HG02610 (cell line): ENCODE measurements around the gene SLC17A7.
"Not testable (repeated sequence)": the region's sequence is repeated elsewhere in the genome, so short reads cannot be mapped to it uniquely, and the experiment has no call there.

Source experiments
- ATAC-seq: cut with Tn5 transposase; IDR thresholded peaks from one replicate; pipeline ENCODE4 v1.9.1; 2021; ENCODE audit warnings: mild to moderate bottlenecking, moderate library complexity; ENCODE audit not compliant: unreplicated experiment

Gene SLC17A7

GRCh38 chr19:49470615-49470978, 29.3 kb upstream of the SLC17A7 start:
- ATAC-seq: no peak

- peak; percentile 51 for ATAC-seq
Measured at GRCh38 chr19:49469828-49470614, 28.7 kb upstream of the SLC17A7 start.

- ATAC-seq: peak; percentile 62
Measured at GRCh38 chr19:49468746-49469447, 27.6 kb upstream of the SLC17A7 start.

GRCh38 chr19:49468199-49468598, 26.9 kb upstream of the SLC17A7 start:
- no peak for ATAC-seq

- no peak for ATAC-seq
Measured at GRCh38 chr19:49465371-49465770, 24.0 kb upstream of the SLC17A7 start.

GRCh38 chr19:49463960-49464740, 22.8 kb upstream of the SLC17A7 start:
- ATAC-seq: no peak

- no peak for ATAC-seq
Measured at GRCh38 chr19:49462492-49462891, 21.2 kb upstream of the SLC17A7 start.

GRCh38 chr19:49461656-49462055, 20.3 kb upstream of the SLC17A7 start:
- ATAC-seq: no peak

- ATAC-seq: not testable (repeated sequence)
Measured at GRCh38 chr19:49461130-49461529, 19.8 kb upstream of the SLC17A7 start.

GRCh38 chr19:49459388-49459787, 18.1 kb upstream of the SLC17A7 start:
- ATAC-seq: no peak

GRCh38 chr19:49458567-49458903, 17.2 kb upstream of the SLC17A7 start:
- no peak for ATAC-seq

GRCh38 chr19:49456326-49456725, 15.0 kb upstream of the SLC17A7 start:
- ATAC-seq: no peak

GRCh38 chr19:49455773-49456172, 14.4 kb upstream of the SLC17A7 start:
- no peak for ATAC-seq

GRCh38 chr19:49453757-49454240, 12.5 kb upstream of the SLC17A7 start:
- no peak for ATAC-seq

GRCh38 chr19:49453013-49453756, 11.9 kb upstream of the SLC17A7 start, which contains the start of gene ALDH16A1:
Gene ALDH16A1, plus strand, starts transcription at chr19:49453225. Its CDS starts 107 bp downstream, at chr19:49453332.
- ATAC-seq: peak; percentile 82

GRCh38 chr19:49451430-49452181, 10.3 kb upstream of the SLC17A7 start, which contains the start of gene PIH1D1:
Gene PIH1D1, minus strand, starts transcription at chr19:49451814. Its CDS starts 240 bp downstream, at chr19:49451574.
- ATAC-seq: peak; percentile 60

- ATAC-seq: no peak
Measured at GRCh38 chr19:49450405-49450804, 9.1 kb upstream of the SLC17A7 start.

GRCh38 chr19:49448432-49448786, 7.1 kb upstream of the SLC17A7 start:
- ATAC-seq: no peak

GRCh38 chr19:49447485-49448431, 6.4 kb upstream of the SLC17A7 start:
- no peak for ATAC-seq
